Ovary (tissue), 3 donors: ENCODE data around the gene PHF21B.

Experiments
- CTCF ChIP-seq, 3 donors: fragments of 450-650 bp in 2 of 3; fragments of 200-600 bp in 1 of 3; IDR thresholded peaks; one replicate each; pipeline versions ENCODE4 v1.5.1 to v1.8.0; 2016 to 2022; ENCODE audit warnings: antibody characterized with exemption in 3 of 3, mild to moderate bottlenecking in 1 of 3
- POLR2A ChIP-seq: fragments of 450-650 bp; IDR thresholded peaks from one replicate; pipeline ENCODE4 v1.6.1; 2017; ENCODE audit warnings: antibody characterized with exemption, mild to moderate bottlenecking, moderate library complexity
- donor health status: DM: no; HTN: no; CAD: no.

DNA sequence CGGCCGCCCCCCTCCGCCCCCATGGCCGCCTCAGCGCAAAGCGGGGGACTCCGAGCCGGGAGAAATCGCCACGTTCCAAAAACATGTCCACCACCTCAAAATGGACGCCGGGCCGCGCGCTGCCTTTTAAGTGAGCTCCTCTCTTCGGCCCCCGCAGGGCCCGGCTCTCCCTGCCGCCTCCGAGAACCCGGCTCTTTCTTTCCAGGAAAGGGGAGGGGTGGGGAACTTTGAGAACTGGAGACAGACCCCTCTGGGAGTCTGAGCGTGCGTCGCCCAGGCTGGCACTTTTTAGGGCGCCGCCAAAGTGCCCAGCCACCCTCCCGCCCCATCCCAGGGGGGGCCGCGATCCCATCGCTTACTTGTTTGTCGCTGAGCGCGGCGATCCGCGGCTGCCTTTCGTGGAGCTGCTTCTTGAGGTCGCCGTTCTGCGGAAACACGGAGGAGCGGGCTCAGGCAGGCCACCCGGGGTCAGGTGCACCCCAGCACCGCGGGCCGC is 1.6 kb downstream of the PHF21B start:
- TF ChIP-seq CTCF (IDR thresholded peaks at IDR 0.05) (no peak), POLR2A (no peak)
